Ovary (tissue), 9 donors: ENCODE measurements around the gene LCOR. TPM values are rescaled to one million over a fixed set of nuclear protein-coding genes. Genes with fewer than 3 reads are reported as not detected.

Source experiments
- DNase-seq, 5 donors: peaks; one replicate each; pipeline ENCODE4 v3.0.0-alpha.2; 2019 to 2020
- H3K27ac ChIP-seq, 2 donors: fragments of 200-600 bp; one replicate each; pipeline versions ENCODE4 v1.5.1 to v1.8.0; 2019 to 2022
- H3K27me3 ChIP-seq: fragments of 200-600 bp; one replicate; pipeline ENCODE4 v1.8.0; 2022
- H3K36me3 ChIP-seq: fragments of 200-600 bp; sonication (generic); one replicate; pipeline ENCODE4 v1.5.1; 2019
- H3K4me1 ChIP-seq: one replicate; pipeline ENCODE4 v1.8.1; 2013; ENCODE audit warnings: mild to moderate bottlenecking, moderate library complexity; ENCODE audit not compliant: insufficient read depth
- H3K4me3 ChIP-seq: fragments of 200-600 bp; sonication (generic); one replicate; pipeline ENCODE4 v1.5.1; 2017
- H3K9me3 ChIP-seq, 2 donors: fragments of 200-600 bp in 1 of 2; sonication (generic) in 1 of 2; one replicate each; pipeline versions ENCODE4 v1.5.1 to v1.8.1; 2013 to 2019; ENCODE audit warnings: mild to moderate bottlenecking in 1 of 2, moderate library complexity in 1 of 2
- CTCF ChIP-seq, 3 donors: fragments of 450-650 bp in 2 of 3; fragments of 200-600 bp in 1 of 3; IDR thresholded peaks; one replicate each; pipeline versions ENCODE4 v1.5.1 to v1.8.0; 2016 to 2022; ENCODE audit warnings: antibody characterized with exemption in 3 of 3, mild to moderate bottlenecking in 1 of 3
- EP300 ChIP-seq: sonication (generic); formaldehyde crosslinking; IDR thresholded peaks from one replicate; pipeline ENCODE4 v1.6.1; 2017; ENCODE audit warnings: antibody characterized with exemption
- POLR2A ChIP-seq: fragments of 450-650 bp; IDR thresholded peaks from one replicate; pipeline ENCODE4 v1.6.1; 2017; ENCODE audit warnings: antibody characterized with exemption, mild to moderate bottlenecking, moderate library complexity
- WGBS, 3 donors: extraction: QIAGEN DNeasy Blood & Tissue Kit in 1 of 3; methylation state at CpG; one replicate each; pipeline versions ENCODE4 v1.1.5 to v1.1.7; 2013 to 2017; 5-methylcytosine and 5-hydroxymethylcytosine counted together
- intact Hi-C, 4 donors: fragments of 100-400 bp; cut with DNase I; formaldehyde crosslinking; loops; one replicate each; pipeline versions ENCODE4 v1.11.0 to v1.15.1; 2022 to 2023
- polyA plus RNA-seq, 2 donors: library from polyadenylated mRNA; stranded (reverse); fragments of 200-250 nt in 1 of 2; fragments of 350-450 nt in 1 of 2; fragmentation: Illumina TruSeq in 1 of 2; extraction: RNeasy Lipid Tissue Mini Kit (QIAGEN cat#74804) in 1 of 2; gene quantifications; one replicate each; pipeline ENCODE4 v1.2.3, GENCODE V29; 2013 to 2014
- total RNA-seq, 7 donors: library from RNA; depleted of rRNA in 2 of 7; stranded (reverse); fragments of >200 nt in 2 of 7; fragmentation: NEBNext Ultra II Directional in 3 of 7; extraction: Animal tissue kit (Norgen Biotek cat#: 25700) in 3 of 7; gene quantifications; one replicate each; pipeline versions ENCODE4 v1.1.0 to v1.2.4, GENCODE V29; 2016 to 2023
- donor health status: DM: no; HTN: no; CAD: no; lungs with moderate emphysema.
- donor health status: DM: no; HTN: no; CAD: no.
- donor health status: Bipolar disorder and iron deficiency.
- donor health status: DM: yes; HTN: yes; CAD: no.
- donor health status: DM: no; HTN: no; CAD: no.
- donor health status: DM: yes; HTN: yes; CAD: no.

The LCOR gene
- total and polyA plus RNA-seq, 9 donors: 4.0 to 44.9 (median 29.8) TPM

GRCh38 chr10:96949039-96949683 is 117.1 kb downstream of the LCOR start:
- intact Hi-C loops: no loop called here
- 85 to 92% (median 88%) methylated on average over 5 of the region's 5 CpGs for WGBS, 3 donors
- DNase-seq: no peak

DNA sequence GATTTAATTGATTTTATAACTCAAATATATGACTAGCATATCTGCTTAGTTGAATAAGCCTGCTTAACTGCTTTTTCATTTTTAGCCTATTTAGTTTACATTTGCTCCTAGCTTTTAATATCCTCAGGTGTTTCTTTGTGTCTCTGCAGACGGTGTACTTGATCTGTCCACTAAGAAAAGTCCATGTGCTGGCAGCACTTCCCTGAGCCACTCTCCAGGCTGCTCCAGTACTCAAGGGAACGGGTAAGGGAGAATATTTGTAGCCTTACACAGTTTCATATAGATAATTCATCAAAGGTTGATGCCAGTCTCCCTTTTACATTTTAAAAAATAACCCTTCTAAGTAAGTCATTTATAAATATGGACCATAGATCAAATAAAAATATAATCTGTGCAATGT is 119.9 kb downstream of the LCOR start:
- Histone ChIP-seq H3K36me3 (no peaks in the 10 kb centered on the region), H3K27me3 (no peaks in the 10 kb centered on the region), H3K4me3 (no peak overlapping the region), H3K9me3 (no peaks in the 10 kb centered on the region), H3K4me1 (no peaks in the 10 kb centered on the region), H3K27ac (no peak overlapping the region)
- no peak for DNase-seq
- WGBS, 3 donors: 92 to 95% (median 93%) methylated on average over 2 of the region's 2 CpGs
- intact Hi-C loops: no loop called here
- TF ChIP-seq POLR2A: no peak
- TF ChIP-seq EP300: no peak
- no peak for TF ChIP-seq CTCF (IDR thresholded peaks at IDR 0.05)

More at GRCh38 chr10:96949039-96949683, 117.1 kb downstream of the LCOR start:
- no peak overlapping the region for H3K27ac ChIP-seq
- no peaks in the 10 kb centered on the region for H3K9me3 ChIP-seq
- H3K4me1 ChIP-seq: no peaks in the 10 kb centered on the region
- H3K36me3 ChIP-seq: no peaks in the 10 kb centered on the region
- no peak overlapping the region for H3K4me3 ChIP-seq
- H3K27me3 ChIP-seq: no peaks in the 10 kb centered on the region
- TF ChIP-seq EP300: no peak
- no peak for TF ChIP-seq CTCF (IDR thresholded peaks at IDR 0.05)
- no peak for TF ChIP-seq POLR2A

- no peaks in the 10 kb centered on the region for H3K9me3 ChIP-seq
- intact Hi-C loops: no loop called here
Measured at GRCh38 chr10:96955794-96956193, 123.7 kb downstream of the LCOR start.

DNA sequence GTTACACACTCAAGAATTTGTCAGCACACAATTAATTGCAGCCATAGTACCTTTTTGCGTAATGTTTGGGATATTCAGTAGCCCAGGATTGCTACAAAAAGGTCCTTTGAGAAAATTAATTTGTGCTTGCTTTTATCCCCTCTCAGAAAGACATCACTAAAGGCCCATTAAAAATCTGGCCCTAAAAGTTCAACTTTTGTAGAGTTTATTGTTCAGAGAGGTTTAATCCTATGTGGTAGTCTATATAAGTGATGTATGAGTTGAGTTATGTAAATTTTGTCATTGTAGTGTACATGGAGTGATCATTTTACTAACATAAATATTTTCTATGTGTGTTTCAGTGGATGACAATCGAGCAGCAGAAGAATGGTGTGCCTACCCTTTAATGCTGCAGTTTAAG is 126.0 kb downstream of the LCOR start:
- 95 to 99% (median 96%) methylated on average over 2 of the region's 2 CpGs for WGBS, 3 donors
- TF ChIP-seq POLR2A: no peak
- no peak for TF ChIP-seq EP300
- no peak for TF ChIP-seq CTCF (IDR thresholded peaks at IDR 0.05)
- no peaks in the 10 kb centered on the region for H3K4me1 ChIP-seq
- H3K36me3 ChIP-seq: no peaks in the 10 kb centered on the region
- intact Hi-C loops: no loop called here
- H3K9me3 ChIP-seq: no peaks in the 10 kb centered on the region
- DNase-seq: no peak
- H3K27me3 ChIP-seq: no peaks in the 10 kb centered on the region
- no peak overlapping the region for H3K4me3 ChIP-seq
- no peak overlapping the region for H3K27ac ChIP-seq

More at GRCh38 chr10:96955794-96956193, 123.7 kb downstream of the LCOR start:
- Histone ChIP-seq H3K27me3 (no peaks in the 10 kb centered on the region), H3K36me3 (no peaks in the 10 kb centered on the region), H3K4me1 (no peaks in the 10 kb centered on the region), H3K4me3 (no peak overlapping the region), H3K27ac (no peak overlapping the region)
- TF ChIP-seq POLR2A (no peak), CTCF (IDR thresholded peaks at IDR 0.05) (no peak), EP300 (no peak)
- 83 to 89% (median 86%) methylated on average over 4 of the region's 4 CpGs for WGBS, 3 donors
- no peak for DNase-seq
